Mesothelial cell of epicardium (in vitro differentiated cells): ENCODE results near the gene SLC2A10. TPM values are rescaled to one million over a fixed set of nuclear protein-coding genes. Genes with fewer than 3 reads are reported as not detected.

Source experiments
- DNase-seq, 2 experiments: peaks; one replicate each; pipeline ENCODE4 v3.0.0; 2021; ENCODE audit warnings: low spot score in 2 of 2; ENCODE audit not compliant: unreplicated experiment in 2 of 2
- H3K27ac Mint-ChIP-seq: 2 replicates; pipeline ENCODE4 v1.8.0; 2021; ENCODE audit warnings: mixed read lengths
- H3K27me3 Mint-ChIP-seq: 2 replicates; pipeline ENCODE4 v1.8.0; 2021; ENCODE audit warnings: low read depth, mixed read lengths
- H3K36me3 Mint-ChIP-seq: 2 replicates; pipeline ENCODE4 v1.8.0; 2021; ENCODE audit warnings: mixed read lengths
- H3K4me1 Mint-ChIP-seq: 2 replicates; pipeline ENCODE4 v1.8.0; 2021; ENCODE audit warnings: mixed read lengths
- H3K4me3 Mint-ChIP-seq: 2 replicates; pipeline ENCODE4 v1.8.0; 2021; ENCODE audit warnings: mild to moderate bottlenecking, moderate library complexity, mixed read lengths
- H3K9me3 Mint-ChIP-seq: 2 replicates; pipeline ENCODE4 v1.8.0; 2021; ENCODE audit warnings: mixed read lengths
- CTCF ChIP-seq: fragments of 200-600 bp; sonication (generic); IDR thresholded peaks from one replicate; pipeline ENCODE4 v1.5.0; 2021; ENCODE audit warnings: antibody characterized with exemption; ENCODE audit not compliant: unreplicated experiment
- total RNA-seq: library from RNA; stranded (reverse); gene quantifications from 3 replicates; pipeline ENCODE4 v1.2.1, GENCODE V29; 2021

Gene SLC2A10
- total RNA-seq, 1 donor from 2014 or later: 21.7 TPM

GRCh38 chr20:46683668-46683938 lies 25.8 kb upstream of the SLC2A10 start:
- H3K4me3 Mint-ChIP-seq: peak overlapping the region; percentile 77
- no peaks in the 10 kb centered on the region for H3K27me3 Mint-ChIP-seq
- no peaks in the 10 kb centered on the region for H3K9me3 Mint-ChIP-seq
- DNase-seq: no peak
- no peak for TF ChIP-seq CTCF
- peak overlapping the region; percentile 95 for H3K27ac Mint-ChIP-seq
- peaks cover 18% of the 10 kb centered on the region for H3K36me3 Mint-ChIP-seq
- H3K4me1 Mint-ChIP-seq: peaks cover 35% of the 10 kb centered on the region

GRCh38 chr20:46683939-46684750 lies 25.3 kb upstream of the SLC2A10 start:
- peak overlapping the region; percentile 77 for H3K4me3 Mint-ChIP-seq
- H3K36me3 Mint-ChIP-seq: peaks cover 18% of the 10 kb centered on the region
- peak overlapping the region; percentile 95 for H3K27ac Mint-ChIP-seq
- peak; percentile 40 to 70 for DNase-seq
- H3K4me1 Mint-ChIP-seq: peaks cover 35% of the 10 kb centered on the region
- H3K27me3 Mint-ChIP-seq: no peaks in the 10 kb centered on the region
- TF ChIP-seq CTCF: no peak
- no peaks in the 10 kb centered on the region for H3K9me3 Mint-ChIP-seq

GRCh38 chr20:46688151-46689081 lies 21.0 kb upstream of the SLC2A10 start:
- peak overlapping the region; percentile 98 for H3K27ac Mint-ChIP-seq
- peaks cover 14% of the 10 kb centered on the region for H3K36me3 Mint-ChIP-seq
- no peak for TF ChIP-seq CTCF
- H3K9me3 Mint-ChIP-seq: peaks cover 9% of the 10 kb centered on the region
- no peaks in the 10 kb centered on the region for H3K27me3 Mint-ChIP-seq
- peak overlapping the region; percentile 87 for H3K4me3 Mint-ChIP-seq
- DNase-seq: no peak
- H3K4me1 Mint-ChIP-seq: peaks cover 22% of the 10 kb centered on the region

- peak; percentile 97 to 98 for DNase-seq
- peak within 1 kb of the TSS; percentile 98 for H3K27ac Mint-ChIP-seq
- peak; percentile 49 for TF ChIP-seq CTCF
- H3K36me3 Mint-ChIP-seq: peaks cover 14% of the 10 kb centered on the region
- peak within 1 kb of the TSS; percentile 87 for H3K4me3 Mint-ChIP-seq
- peaks cover 9% of the 10 kb centered on the region for H3K9me3 Mint-ChIP-seq
- H3K27me3 Mint-ChIP-seq: no peaks in the 10 kb centered on the region
- peaks cover 14% of the 10 kb centered on the region for H3K4me1 Mint-ChIP-seq
Measured at GRCh38 chr20:46689082-46689753, 20.2 kb upstream of the SLC2A10 start, which contains the start of gene TP53RK. Gene TP53RK, minus strand, starts transcription at chr20:46689444. Its CDS starts 30 bp downstream, at chr20:46689414.

- DNase-seq: no peak
- TF ChIP-seq CTCF: no peak
- H3K9me3 Mint-ChIP-seq: peaks cover 9% of the 10 kb centered on the region
- peaks cover 10% of the 10 kb centered on the region for H3K4me1 Mint-ChIP-seq
- peaks cover 14% of the 10 kb centered on the region for H3K36me3 Mint-ChIP-seq
- H3K27ac Mint-ChIP-seq: peak overlapping the region; percentile 92
- no peaks in the 10 kb centered on the region for H3K27me3 Mint-ChIP-seq
- peak overlapping the region; percentile 87 for H3K4me3 Mint-ChIP-seq
Measured at GRCh38 chr20:46689754-46690085, 19.7 kb upstream of the SLC2A10 start.
